Measurements from ENCODE around the gene UTP11. TPM values are rescaled to one million over a fixed set of nuclear protein-coding genes. Genes with fewer than 3 reads are reported as not detected.

Gene UTP11
- total and polyA plus RNA-seq, 2 donors from 2014 or later, result 24.2 to 26.2 TPM

GRCh38 chr1:38055398-38055797 is 42.9 kb downstream of the UTP11 start:
- H3K4me1 ChIP-seq (ENCODE audit: control insufficient read depth in 2 of 3, insufficient read depth in 2 of 3, low read depth in 1 of 3, low read length in 3 of 3), result peaks cover 0 to 5% (median 0%) of the 10 kb centered on the region in 3 donors
- no peaks in the 10 kb centered on the region for H3K27me3 ChIP-seq (ENCODE audit: control insufficient read depth, insufficient read depth, low read length)
- no peaks in the 10 kb centered on the region for H3K36me3 ChIP-seq (ENCODE audit: control insufficient read depth in 2 of 3, insufficient read depth in 3 of 3, low read length in 3 of 3)
- TF ChIP-seq, protein P1, sequence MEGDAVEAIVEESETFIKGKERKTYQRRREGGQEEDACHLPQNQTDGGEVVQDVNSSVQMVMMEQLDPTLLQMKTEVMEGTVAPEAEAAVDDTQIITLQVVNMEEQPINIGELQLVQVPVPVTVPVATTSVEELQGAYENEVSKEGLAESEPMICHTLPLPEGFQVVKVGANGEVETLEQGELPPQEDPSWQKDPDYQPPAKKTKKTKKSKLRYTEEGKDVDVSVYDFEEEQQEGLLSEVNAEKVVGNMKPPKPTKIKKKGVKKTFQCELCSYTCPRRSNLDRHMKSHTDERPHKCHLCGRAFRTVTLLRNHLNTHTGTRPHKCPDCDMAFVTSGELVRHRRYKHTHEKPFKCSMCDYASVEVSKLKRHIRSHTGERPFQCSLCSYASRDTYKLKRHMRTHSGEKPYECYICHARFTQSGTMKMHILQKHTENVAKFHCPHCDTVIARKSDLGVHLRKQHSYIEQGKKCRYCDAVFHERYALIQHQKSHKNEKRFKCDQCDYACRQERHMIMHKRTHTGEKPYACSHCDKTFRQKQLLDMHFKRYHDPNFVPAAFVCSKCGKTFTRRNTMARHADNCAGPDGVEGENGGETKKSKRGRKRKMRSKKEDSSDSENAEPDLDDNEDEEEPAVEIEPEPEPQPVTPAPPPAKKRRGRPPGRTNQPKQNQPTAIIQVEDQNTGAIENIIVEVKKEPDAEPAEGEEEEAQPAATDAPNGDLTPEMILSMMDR (IDR thresholded peaks at IDR 0.05; ENCODE audit: borderline replicate concordance, extremely low read depth, insufficient read depth), result no peak
- H3K9ac ChIP-seq (ENCODE audit: low read length in 3 of 3), result no peak overlapping the region
- H3K4me3 ChIP-seq (ENCODE audit: low read length in 3 of 3), result no peak overlapping the region
- no peak for FAIRE-seq
- intact Hi-C loops (cut with DNase I), result no loop called here
- no peak for DNase-seq
- no peak overlapping the region for H3K27ac ChIP-seq (ENCODE audit: low read depth in 2 of 2, low read length in 2 of 2)
- no peaks in the 10 kb centered on the region for H3K9me3 ChIP-seq (ENCODE audit: control insufficient read depth in 2 of 3, insufficient read depth in 1 of 3, low read length in 3 of 3)

- no peak for FAIRE-seq
- TF ChIP-seq, protein P1 (IDR thresholded peaks at IDR 0.05; ENCODE audit: borderline replicate concordance, extremely low read depth, insufficient read depth), result no peak
Measured at GRCh38 chr1:38055965-38056364, 43.4 kb downstream of the UTP11 start.

DNA sequence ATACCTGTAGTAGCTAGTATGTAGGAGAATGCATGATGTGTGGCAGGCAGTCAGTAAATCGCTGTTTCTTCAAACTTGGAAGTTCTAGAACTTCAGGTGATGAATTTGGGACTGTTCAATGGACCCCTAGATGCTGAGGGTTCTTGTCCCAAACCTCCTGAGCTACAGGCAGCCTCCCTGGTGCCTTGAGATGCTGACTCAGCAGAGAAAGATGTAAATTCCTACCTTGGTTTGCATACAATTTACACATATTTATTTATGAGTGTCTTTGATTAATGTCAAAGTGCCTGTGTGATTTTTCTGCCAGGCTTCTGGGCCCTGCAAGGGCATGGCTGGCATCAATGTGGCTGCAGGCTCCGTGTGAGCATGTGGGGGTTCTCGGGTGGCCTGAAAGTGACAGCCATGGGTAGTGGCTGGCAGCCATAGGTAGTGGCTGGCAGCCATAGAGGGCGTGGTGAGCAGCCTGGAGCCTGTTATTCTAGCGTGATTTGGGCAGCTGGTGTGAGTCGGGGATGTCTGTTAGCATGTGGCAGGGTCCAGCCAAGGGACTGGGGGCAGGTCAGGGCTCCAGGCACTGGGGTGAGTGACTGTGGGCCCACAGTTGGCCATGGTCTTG is 47.2 kb downstream of the UTP11 start:
- Histone ChIP-seq H3K36me3 (ENCODE audit: control insufficient read depth in 2 of 3, insufficient read depth in 3 of 3, low read length in 3 of 3) (no peaks in the 10 kb centered on the region), H3K9me3 (ENCODE audit: control insufficient read depth in 2 of 3, insufficient read depth in 1 of 3, low read length in 3 of 3) (no peaks in the 10 kb centered on the region), H3K27ac (ENCODE audit: low read depth in 2 of 2, low read length in 2 of 2) (no peak overlapping the region), H3K4me3 (ENCODE audit: low read length in 3 of 3) (no peak overlapping the region), H3K27me3 (ENCODE audit: control insufficient read depth, insufficient read depth, low read length) (no peaks in the 10 kb centered on the region), H3K9ac (ENCODE audit: low read length in 3 of 3) (no peak overlapping the region), H3K4me1 (ENCODE audit: control insufficient read depth in 2 of 3, insufficient read depth in 2 of 3, low read depth in 1 of 3, low read length in 3 of 3) (no peaks in the 10 kb centered on the region)
- FAIRE-seq, result no peak
- no peak for DNase-seq
- intact Hi-C loops (cut with DNase I), result no loop called here
- TF ChIP-seq, protein P1 (IDR thresholded peaks at IDR 0.05; ENCODE audit: borderline replicate concordance, extremely low read depth, insufficient read depth), result no peak

More at GRCh38 chr1:38055965-38056364, 43.4 kb downstream of the UTP11 start:
- Histone ChIP-seq H3K4me3 (ENCODE audit: low read length in 3 of 3) (no peak overlapping the region), H3K9ac (ENCODE audit: low read length in 3 of 3) (no peak overlapping the region), H3K9me3 (ENCODE audit: control insufficient read depth in 2 of 3, insufficient read depth in 1 of 3, low read length in 3 of 3) (no peaks in the 10 kb centered on the region), H3K4me1 (ENCODE audit: control insufficient read depth in 2 of 3, insufficient read depth in 2 of 3, low read depth in 1 of 3, low read length in 3 of 3) (peaks cover 0 to 3% (median 0%) of the 10 kb centered on the region in 3 donors), H3K27ac (ENCODE audit: low read depth in 2 of 2, low read length in 2 of 2) (no peak overlapping the region), H3K27me3 (ENCODE audit: control insufficient read depth, insufficient read depth, low read length) (no peaks in the 10 kb centered on the region), H3K36me3 (ENCODE audit: control insufficient read depth in 2 of 3, insufficient read depth in 3 of 3, low read length in 3 of 3) (no peaks in the 10 kb centered on the region)
- DNase-seq, result no peak
- intact Hi-C loops (cut with DNase I), result no loop called here

DNA sequence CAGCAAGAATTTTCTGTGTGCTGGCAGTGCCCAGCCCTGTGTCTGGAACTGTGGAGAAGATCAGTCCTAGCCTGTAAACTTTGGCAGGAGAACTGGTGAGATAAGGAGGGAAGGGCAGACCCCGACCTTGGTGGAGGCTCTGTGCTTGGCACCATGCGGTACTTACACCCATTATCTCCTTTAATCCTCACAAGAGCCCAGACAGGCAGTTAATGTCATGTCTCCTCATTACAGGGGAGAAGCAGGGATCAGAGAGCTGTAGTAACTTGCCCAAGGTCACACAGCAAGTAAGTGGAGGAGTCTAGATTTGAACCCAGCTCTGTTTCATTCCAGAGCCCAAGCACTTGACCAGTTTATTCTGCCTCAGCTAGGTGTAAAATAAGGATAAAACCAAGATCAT is 48.0 kb downstream of the UTP11 start:
- Histone ChIP-seq H3K36me3 (ENCODE audit: control insufficient read depth in 2 of 3, insufficient read depth in 3 of 3, low read length in 3 of 3) (no peaks in the 10 kb centered on the region), H3K9me3 (ENCODE audit: control insufficient read depth in 2 of 3, insufficient read depth in 1 of 3, low read length in 3 of 3) (no peaks in the 10 kb centered on the region), H3K27ac (ENCODE audit: low read depth in 2 of 2, low read length in 2 of 2) (no peak overlapping the region), H3K4me3 (ENCODE audit: low read length in 3 of 3) (no peak overlapping the region), H3K9ac (ENCODE audit: low read length in 3 of 3) (no peak overlapping the region), H3K27me3 (ENCODE audit: control insufficient read depth, insufficient read depth, low read length) (no peaks in the 10 kb centered on the region), H3K4me1 (ENCODE audit: control insufficient read depth in 2 of 3, insufficient read depth in 2 of 3, low read depth in 1 of 3, low read length in 3 of 3) (no peaks in the 10 kb centered on the region)
- FAIRE-seq (no peak), DNase-seq (no peak)
- intact Hi-C loops (cut with DNase I), result no loop called here
- TF ChIP-seq, protein P1 (IDR thresholded peaks at IDR 0.05; ENCODE audit: borderline replicate concordance, extremely low read depth, insufficient read depth), result no peak

Data from kidney (tissue), 14 donors.